Heart right ventricle (tissue), 16 donors: ENCODE results near the gene INSYN2B. TPM values are rescaled to one million over a fixed set of nuclear protein-coding genes. Genes with fewer than 3 reads are reported as not detected.

Experiments
- ATAC-seq, 8 donors: fragments of 200-7000 bp; cut with Tn5 transposase; one replicate each; pipeline ENCODE4 v1.9.1; 2020; ENCODE audit warnings: mild to moderate bottlenecking in 8 of 8, moderate library complexity in 8 of 8, moderate number of reproducible peaks in 1 of 8
- DNase-seq, 2 donors: peaks; one replicate each; pipeline ENCODE4 v3.0.0-alpha.2; 2020
- H3K27ac ChIP-seq, 10 donors: fragments of 200-600 bp; sonication (generic) in 2 of 10; one replicate each; pipeline versions ENCODE4 v1.5.0 to v1.8.0; 2020 to 2022; ENCODE audit warnings: mild to moderate bottlenecking in 3 of 10
- H3K27me3 ChIP-seq, 7 donors: fragments of 200-600 bp; one replicate each; pipeline ENCODE4 v1.8.0; 2021 to 2022; ENCODE audit warnings: mild to moderate bottlenecking in 2 of 7
- H3K36me3 ChIP-seq, 9 donors: fragments of 200-600 bp; sonication (generic) in 1 of 9; one replicate each; pipeline versions ENCODE4 v1.5.0 to v1.8.0; 2020 to 2022; ENCODE audit warnings: mild to moderate bottlenecking in 2 of 9
- H3K4me1 ChIP-seq, 9 donors: fragments of 200-600 bp; sonication (generic) in 1 of 9; one replicate each; pipeline versions ENCODE4 v1.5.0 to v1.8.0; 2020 to 2022; ENCODE audit warnings: mild to moderate bottlenecking in 4 of 9
- H3K4me3 ChIP-seq, 10 donors: fragments of 200-600 bp; sonication (generic) in 2 of 10; one replicate each; pipeline versions ENCODE4 v1.5.0 to v1.8.0; 2020 to 2022; ENCODE audit warnings: mild to moderate bottlenecking in 7 of 10, moderate library complexity in 2 of 10
- H3K9me3 ChIP-seq, 11 donors: fragments of 200-600 bp in 10 of 11; sonication (generic) in 2 of 11; one replicate each; pipeline versions ENCODE4 v1.5.0 to v1.8.0; 2013 to 2022; ENCODE audit warnings: mild to moderate bottlenecking in 2 of 11, control low read depth in 1 of 11, moderate library complexity in 1 of 11
- CTCF ChIP-seq, 9 donors: fragments of 200-600 bp; sonication (generic) in 2 of 9; IDR thresholded peaks; one replicate each; pipeline versions ENCODE4 v1.5.0 to v1.8.0; 2021 to 2022; ENCODE audit warnings: antibody characterized with exemption in 9 of 9, mild to moderate bottlenecking in 5 of 9, moderate library complexity in 1 of 9
- WGBS, 2 donors: extraction: QIAGEN DNeasy Blood & Tissue Kit; methylation state at CpG; one replicate each; pipeline ENCODE4 v1.1.7; 2013; ENCODE audit warnings: inconsistent platforms in 1 of 2; 5-methylcytosine and 5-hydroxymethylcytosine counted together
- intact Hi-C, 10 donors: fragments of 100-400 bp; cut with DNase I; formaldehyde crosslinking; loops; one replicate each; pipeline versions ENCODE4 v1.11.1 to v1.14.2; 2022
- polyA plus RNA-seq, 2 donors: library from polyadenylated mRNA; stranded (reverse); fragments of 200-250 nt; gene quantifications; one replicate each; pipeline ENCODE4 v1.2.3, GENCODE V29; 2013
- total RNA-seq, 10 donors: library from RNA; stranded (reverse); fragmentation: NEBNext Ultra II Directional in 3 of 10; extraction: Animal tissue kit (Norgen Biotek cat#: 25700) in 3 of 10; gene quantifications; one replicate each; pipeline versions ENCODE4 v1.2.1 to v1.2.4, GENCODE V29; 2021 to 2023
- donor health status: Arrhythmogenic right ventricular cardiomyopathy.
- donor health status: ischemic (EF 13 %, LVEDD 7.1; RV severe dilation, severe dysfunction).
- donor health status: healthy with polysubstance abuse.
- donor health status: DM: no; HTN: yes; CAD: no.
- donor health status: DM: no; HTN: no; CAD: no.
- donor health status: ischemic (EF 25% LVEDD 6.9; RV normal size, moderate dysfunction).
- donor health status: ischemic (EF 25% LVEDD 5.7; RV mildly dilated, moderate dysfunction).
- donor health status: healthy.
- donor health status: DM: yes; HTN: yes; CAD: no.
- donor health status: Ischemic cardiomyopathy.
- donor health status: ischemic (EF 35%, LVEDD 5.7; RV mildly dilated, moderate dysfunction).
- donor health status: nonischemic (EF 11% LVEDD 7.7; RV severe dilation, severe dysfunction).
- donor health status: DM: yes; HTN: yes; CAD: no.
- donor health status: PGD.
- donor health status: ischemic (EF 29% LVEDD 5.4; RV normal size, mild dysfunction).
- donor health status: nonischemic (EF 23%, LVEDD 6.1; RV moderate dilation, normal function).

The INSYN2B gene
- total and polyA plus RNA-seq, 12 donors, result 0.09 to 0.87 (median 0.14) TPM; not detected in 7

- Histone ChIP-seq H3K4me3 (no peak overlapping the region), H3K27ac (no peak overlapping the region), H3K27me3 (peaks cover 0 to 10% (median 0%) of the 10 kb centered on the region in 7 donors), H3K4me1 (peaks cover 0 to 16% (median 0%) of the 10 kb centered on the region in 9 donors), H3K9me3 (no peaks in the 10 kb centered on the region), H3K36me3 (peaks cover 0 to 7% (median 0%) of the 10 kb centered on the region in 9 donors)
- TF ChIP-seq CTCF (IDR thresholded peaks at IDR 0.05), result no peak
- no peak for DNase-seq
- intact Hi-C loops, result no loop called here
- WGBS, 2 donors, result 40 to 42% methylated on average over 6 of the region's 6 CpGs
- peak in 1 of 8 donors; percentile 25 for ATAC-seq
Observed at GRCh38 chr5:169944115-169944514, 36.2 kb downstream of the INSYN2B start.

- ATAC-seq, result no peak
- WGBS, 2 donors, result 89 to 93% methylated on average over 4 of the region's 4 CpGs
Observed at GRCh38 chr5:169943026-169943425, 37.3 kb downstream of the INSYN2B start.

GRCh38 chr5:169942181-169942580 lies 38.1 kb downstream of the INSYN2B start:
- intact Hi-C loops, result no loop called here
- 75 to 92% methylated on average over 1 of the region's 1 CpG for whole genome bisulfite sequencing, 2 donors

More at GRCh38 chr5:169943026-169943425, 37.3 kb downstream of the INSYN2B start:
- peaks cover 0 to 7% (median 0%) of the 10 kb centered on the region in 9 donors for H3K36me3 ChIP-seq
- DNase-seq, result no peak
- no peak overlapping the region for H3K27ac ChIP-seq
- H3K4me1 ChIP-seq, result peaks cover 0 to 16% (median 0%) of the 10 kb centered on the region in 9 donors
- peaks cover 0 to 10% (median 0%) of the 10 kb centered on the region in 7 donors for H3K27me3 ChIP-seq
- H3K9me3 ChIP-seq, result no peaks in the 10 kb centered on the region
- TF ChIP-seq CTCF (IDR thresholded peaks at IDR 0.05), result no peak
- intact Hi-C loops, result no loop called here
- no peak overlapping the region for H3K4me3 ChIP-seq

GRCh38 chr5:169941542-169941941 lies 38.8 kb downstream of the INSYN2B start:
- Histone ChIP-seq H3K27me3 (peaks cover 0 to 10% (median 0%) of the 10 kb centered on the region in 7 donors), H3K36me3 (no peaks in the 10 kb centered on the region), H3K4me3 (no peak overlapping the region), H3K27ac (no peak overlapping the region), H3K9me3 (no peaks in the 10 kb centered on the region), H3K4me1 (peaks cover 0 to 16% (median 0%) of the 10 kb centered on the region in 9 donors)
- WGBS, 2 donors, result 89 to 90% methylated on average over 7 of the region's 7 CpGs
- no peak for TF ChIP-seq CTCF (IDR thresholded peaks at IDR 0.05)
- intact Hi-C loops, result no loop called here
- ATAC-seq (peak in 1 of 8 donors; percentile 23), DNase-seq (no peak)

More at GRCh38 chr5:169942181-169942580, 38.1 kb downstream of the INSYN2B start:
- Histone ChIP-seq H3K4me3 (no peak overlapping the region), H3K4me1 (peaks cover 0 to 16% (median 0%) of the 10 kb centered on the region in 9 donors), H3K27ac (no peak overlapping the region), H3K36me3 (peaks cover 0 to under 1% (median 0%) of the 10 kb centered on the region in 9 donors), H3K27me3 (peaks cover 0 to 10% (median 0%) of the 10 kb centered on the region in 7 donors), H3K9me3 (no peaks in the 10 kb centered on the region)
- DNase-seq (no peak), ATAC-seq (no peak)
- TF ChIP-seq CTCF (IDR thresholded peaks at IDR 0.05), result no peak
